Smooth muscle cell (in vitro differentiated cells): ENCODE results near the gene PPP6R2. TPM values are rescaled to one million over a fixed set of nuclear protein-coding genes. Genes with fewer than 3 reads are reported as not detected.

Experiments
- DNase-seq: peaks from one replicate; lab custom pipeline; 2025; ENCODE audit not compliant: unreplicated experiment; lab: John Stamatoyannopoulos, UW
- H2AFZ ChIP-seq: fragments of 200-600 bp; sonication (generic); 2 replicates; pipeline ENCODE4 v1.6.0; 2016; ENCODE audit warnings: antibody characterized with exemption, low read depth, mild to moderate bottlenecking
- H3F3A ChIP-seq: fragments of 200-600 bp; sonication (generic); 2 replicates; pipeline ENCODE4 v1.6.0; 2017; ENCODE audit warnings: antibody characterized with exemption, low read depth
- H3K27ac ChIP-seq: fragments of 200-600 bp; sonication (generic); 2 replicates; pipeline ENCODE4 v1.5.1; 2016; ENCODE audit warnings: low read depth, mild to moderate bottlenecking
- H3K27me3 ChIP-seq: fragments of 200-600 bp; sonication (generic); 2 replicates; pipeline ENCODE4 v1.6.1; 2016; ENCODE audit warnings: low read depth, mild to moderate bottlenecking
- H3K36me3 ChIP-seq: fragments of 200-600 bp; sonication (generic); 2 replicates; pipeline ENCODE4 v1.5.1; 2016; ENCODE audit warnings: low read depth
- H3K4me1 ChIP-seq: fragments of 200-600 bp; sonication (generic); 2 replicates; pipeline ENCODE4 v1.5.1; 2016; ENCODE audit warnings: low read depth
- H3K4me2 ChIP-seq: fragments of 200-600 bp; sonication (generic); 2 replicates; pipeline ENCODE4 v1.6.0; 2016; ENCODE audit warnings: mild to moderate bottlenecking
- H3K4me3 ChIP-seq: fragments of 200-600 bp; sonication (generic); 2 replicates; pipeline ENCODE4 v1.5.1; 2016; ENCODE audit warnings: mild to moderate bottlenecking
- H3K79me2 ChIP-seq: fragments of 200-600 bp; sonication (generic); 2 replicates; pipeline ENCODE4 v1.6.0; 2016; ENCODE audit warnings: low read depth, mild to moderate bottlenecking
- H3K9ac ChIP-seq: fragments of 200-600 bp; sonication (generic); 2 replicates; pipeline ENCODE4 v1.6.0; 2016; ENCODE audit warnings: low read depth
- H3K9me3 ChIP-seq: fragments of 200-600 bp; sonication (generic); replicated peaks from 2 replicates; pipeline ENCODE4 v1.5.1; 2016; ENCODE audit warnings: low read depth
- H4K20me1 ChIP-seq: fragments of 200-600 bp; sonication (generic); 2 replicates; pipeline ENCODE4 v1.6.0; 2016; ENCODE audit warnings: low read depth
- CTCF ChIP-seq: fragments of 200-600 bp; sonication (generic); IDR thresholded peaks from 2 replicates; pipeline ENCODE4 v1.5.1; 2017; ENCODE audit warnings: borderline replicate concordance, mild to moderate bottlenecking, antibody characterized with exemption; ENCODE audit not compliant: insufficient read depth, poor library complexity, severe bottlenecking
- WGBS: methylation state at CpG from one replicate; pipeline ENCODE4 v1.1.7; 2016; ENCODE audit warnings: low lambda C conversion rate; 5-methylcytosine and 5-hydroxymethylcytosine counted together
- polyA plus RNA-seq: library from polyadenylated mRNA; unstranded; fragments of >200 nt; fragmentation: Nextera tagmentation; extraction: Ambion mirVana; gene quantifications from 2 replicates; pipeline ENCODE4 v1.2.1, GENCODE V29; 2016
- total RNA-seq: library from RNA; depleted of rRNA; stranded (reverse); fragments of >200 nt; gene quantifications from 2 replicates; pipeline ENCODE4 v1.2.3, GENCODE V29; 2014

Gene PPP6R2
- total and polyA plus RNA-seq, 2 experiments from 2014 or later: 24.6 to 36.3 TPM

GRCh38 chr22:50348058-50348457 lies 4.9 kb downstream of the PPP6R2 start:
- H3F3A ChIP-seq: no peaks in the 10 kb centered on the region
- H3K4me3 ChIP-seq: no peak overlapping the region
- DNase-seq: no peak
- no peak overlapping the region for H3K4me2 ChIP-seq
- peaks cover 67% of the 10 kb centered on the region for H4K20me1 ChIP-seq
- no peaks in the 10 kb centered on the region for H3K9me3 ChIP-seq
- H3K9ac ChIP-seq: no peak overlapping the region
- H3K27me3 ChIP-seq: no peaks in the 10 kb centered on the region
- 93% methylated on average over 2 of the region's 2 CpGs for WGBS
- H2AFZ ChIP-seq: no peak overlapping the region
- TF ChIP-seq CTCF: no peak
- peaks cover 58% of the 10 kb centered on the region for H3K79me2 ChIP-seq
- no peak overlapping the region for H3K27ac ChIP-seq
- H3K36me3 ChIP-seq: no peaks in the 10 kb centered on the region
- no peaks in the 10 kb centered on the region for H3K4me1 ChIP-seq

- H3K27ac ChIP-seq: no peak overlapping the region
- no peaks in the 10 kb centered on the region for H3K9me3 ChIP-seq
- no peak overlapping the region for H3K4me2 ChIP-seq
- no peak for TF ChIP-seq CTCF
- H3K4me3 ChIP-seq: no peak overlapping the region
- no peaks in the 10 kb centered on the region for H3K4me1 ChIP-seq
- H3K27me3 ChIP-seq: no peaks in the 10 kb centered on the region
- no peak overlapping the region for H2AFZ ChIP-seq
- H3F3A ChIP-seq: no peaks in the 10 kb centered on the region
- H3K79me2 ChIP-seq: peaks cover 97% of the 10 kb centered on the region
- WGBS: 97% methylated on average over 8 of the region's 8 CpGs
- no peak for DNase-seq
- H4K20me1 ChIP-seq: peaks cover 98% of the 10 kb centered on the region
- no peaks in the 10 kb centered on the region for H3K36me3 ChIP-seq
- no peak overlapping the region for H3K9ac ChIP-seq
Observed at GRCh38 chr22:50356186-50356585, 13.1 kb downstream of the PPP6R2 start.

- TF ChIP-seq CTCF: no peak
- Histone ChIP-seq H3K36me3 (no peaks in the 10 kb centered on the region), H3K79me2 (peaks cover 97% of the 10 kb centered on the region), H3K9me3 (no peaks in the 10 kb centered on the region), H2AFZ (no peak overlapping the region), H3K4me1 (no peaks in the 10 kb centered on the region), H3K4me2 (no peak overlapping the region), H3F3A (no peaks in the 10 kb centered on the region), H3K9ac (no peak overlapping the region), H4K20me1 (peaks cover 98% of the 10 kb centered on the region), H3K4me3 (no peak overlapping the region), H3K27ac (no peak overlapping the region), H3K27me3 (no peaks in the 10 kb centered on the region)
- WGBS: 100% methylated on average over 1 of the region's 1 CpG
- no peak for DNase-seq
Observed at GRCh38 chr22:50357222-50357621, 14.1 kb downstream of the PPP6R2 start.

- H3F3A ChIP-seq: no peaks in the 10 kb centered on the region
- no peak for DNase-seq
- 89% methylated on average over 10 of the region's 10 CpGs for WGBS
- H3K36me3 ChIP-seq: no peaks in the 10 kb centered on the region
- no peaks in the 10 kb centered on the region for H3K4me1 ChIP-seq
- no peak for TF ChIP-seq CTCF
- no peaks in the 10 kb centered on the region for H3K27me3 ChIP-seq
- H2AFZ ChIP-seq: no peak overlapping the region
- no peak overlapping the region for H3K9ac ChIP-seq
- no peak overlapping the region for H3K4me2 ChIP-seq
- H3K9me3 ChIP-seq: no peaks in the 10 kb centered on the region
- H3K27ac ChIP-seq: no peak overlapping the region
- H4K20me1 ChIP-seq: peaks cover 98% of the 10 kb centered on the region
- H3K79me2 ChIP-seq: peaks cover 97% of the 10 kb centered on the region
- no peak overlapping the region for H3K4me3 ChIP-seq
Observed at GRCh38 chr22:50357756-50358155, 14.6 kb downstream of the PPP6R2 start.
